Brain microvascular endothelial cell (primary cell): Measurements from ENCODE around the gene FAM20C.
A peak's percentile ranks its signal among the peaks of the same experiment; 100 is the strongest.

Experiments used
- DNase-seq: peaks from one replicate; pipeline ENCODE4 v3.0.0-alpha.2; 2020
- H3K27ac ChIP-seq: fragments of 250-450 bp; sonication (Bioruptor Pico); 2 replicates; pipeline ENCODE4 v1.5.1; 2020; ENCODE audit warnings: mild to moderate bottlenecking, moderate library complexity
- H3K27me3 ChIP-seq: fragments of 250-450 bp; sonication (Bioruptor Pico); replicated peaks from 2 replicates; pipeline ENCODE4 v1.5.1; 2020; ENCODE audit warnings: mild to moderate bottlenecking
- H3K36me3 ChIP-seq: fragments of 250-450 bp; sonication (Bioruptor Pico); replicated peaks from 2 replicates; pipeline ENCODE4 v1.5.1; 2020; ENCODE audit warnings: mild to moderate bottlenecking
- H3K4me3 ChIP-seq: 2 replicates; pipeline ENCODE4 v1.5.1; 2011; ENCODE audit warnings: low read depth, mild to moderate bottlenecking, control low read depth, low read length, moderate library complexity
- in situ Hi-C: cut with HindIII; loops from 2 replicates; pipeline ENCODE4 v1.10.0; 2017; ENCODE audit warnings: low sequenced_read_pairs, low pct_ligation_motif_present
- TF ChIP-seq, protein P1 (sequence below): IDR thresholded peaks from 2 replicates; pipeline ENCODE4 v1.5.1; 2011; ENCODE audit warnings: low read depth, mild to moderate bottlenecking, moderate library complexity, low read length, control low read depth, inconsistent platforms; ENCODE audit errors: missing control alignments

FAM20C gene

GRCh38 chr7:223861-224260 lies 31.5 kb downstream of the FAM20C start:
- no peak for DNase-seq
- Histone ChIP-seq H3K4me3 (no peak overlapping the region), H3K27me3 (no peaks in the 10 kb centered on the region), H3K27ac (no peak overlapping the region), H3K36me3 (peaks cover 18% of the 10 kb centered on the region)
- in situ Hi-C loops = no loop called here
- TF ChIP-seq, protein P1, sequence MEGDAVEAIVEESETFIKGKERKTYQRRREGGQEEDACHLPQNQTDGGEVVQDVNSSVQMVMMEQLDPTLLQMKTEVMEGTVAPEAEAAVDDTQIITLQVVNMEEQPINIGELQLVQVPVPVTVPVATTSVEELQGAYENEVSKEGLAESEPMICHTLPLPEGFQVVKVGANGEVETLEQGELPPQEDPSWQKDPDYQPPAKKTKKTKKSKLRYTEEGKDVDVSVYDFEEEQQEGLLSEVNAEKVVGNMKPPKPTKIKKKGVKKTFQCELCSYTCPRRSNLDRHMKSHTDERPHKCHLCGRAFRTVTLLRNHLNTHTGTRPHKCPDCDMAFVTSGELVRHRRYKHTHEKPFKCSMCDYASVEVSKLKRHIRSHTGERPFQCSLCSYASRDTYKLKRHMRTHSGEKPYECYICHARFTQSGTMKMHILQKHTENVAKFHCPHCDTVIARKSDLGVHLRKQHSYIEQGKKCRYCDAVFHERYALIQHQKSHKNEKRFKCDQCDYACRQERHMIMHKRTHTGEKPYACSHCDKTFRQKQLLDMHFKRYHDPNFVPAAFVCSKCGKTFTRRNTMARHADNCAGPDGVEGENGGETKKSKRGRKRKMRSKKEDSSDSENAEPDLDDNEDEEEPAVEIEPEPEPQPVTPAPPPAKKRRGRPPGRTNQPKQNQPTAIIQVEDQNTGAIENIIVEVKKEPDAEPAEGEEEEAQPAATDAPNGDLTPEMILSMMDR = no peak

GRCh38 chr7:226281-226895 lies 34.0 kb downstream of the FAM20C start:
- Histone ChIP-seq H3K27ac (no peak overlapping the region), H3K36me3 (peaks cover 3% of the 10 kb centered on the region), H3K27me3 (no peaks in the 10 kb centered on the region)

DNA sequence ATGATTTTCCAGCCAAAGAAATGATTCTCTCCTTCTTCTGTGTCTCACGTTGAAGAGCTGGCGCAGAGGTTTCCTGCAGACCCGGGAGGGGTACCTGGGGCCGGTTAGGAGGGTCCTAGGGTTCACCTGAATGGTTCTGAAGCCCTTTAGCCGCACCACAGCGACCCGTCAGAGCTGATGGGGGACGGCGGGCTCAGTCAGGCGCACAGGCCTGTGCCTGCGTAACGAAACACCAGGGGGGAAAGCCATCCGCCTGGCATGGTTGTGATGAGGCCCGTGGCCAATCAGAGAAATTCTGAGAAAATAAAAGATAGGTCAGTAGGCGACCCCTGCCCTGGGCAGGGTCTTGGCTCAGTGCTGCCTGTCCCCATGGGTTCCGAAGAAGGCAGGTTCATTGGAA lies 35.6 kb downstream of the FAM20C start:
- Histone ChIP-seq H3K36me3 (peaks cover 3% of the 10 kb centered on the region), H3K27me3 (no peaks in the 10 kb centered on the region), H3K27ac (no peak overlapping the region), H3K4me3 (no peak overlapping the region)
- in situ Hi-C loops = no loop called here
- TF ChIP-seq, protein P1 = no peak
- no peak for DNase-seq

More at GRCh38 chr7:226281-226895, 34.0 kb downstream of the FAM20C start:
- DNase-seq = peak; percentile 73
- TF ChIP-seq, protein P1 = no peak
- no peak overlapping the region for H3K4me3 ChIP-seq
- in situ Hi-C loops = no loop called here

GRCh38 chr7:228610-229009 lies 36.2 kb downstream of the FAM20C start:
- no peak for DNase-seq
- in situ Hi-C loops = no loop called here
- H3K27me3 ChIP-seq = no peaks in the 10 kb centered on the region
- no peak overlapping the region for H3K4me3 ChIP-seq
- peaks cover 3% of the 10 kb centered on the region for H3K36me3 ChIP-seq
- no peak overlapping the region for H3K27ac ChIP-seq
- TF ChIP-seq, protein P1 = no peak

GRCh38 chr7:229184-229964 lies 37.0 kb downstream of the FAM20C start:
- in situ Hi-C loops = no loop called here
- H3K27ac ChIP-seq = no peak overlapping the region
- peak; percentile 52 for DNase-seq

More at GRCh38 chr7:229184-229964, 37.0 kb downstream of the FAM20C start:
- no peak overlapping the region for H3K4me3 ChIP-seq
- TF ChIP-seq, protein P1 = peak; percentile 27
- peaks cover 3% of the 10 kb centered on the region for H3K36me3 ChIP-seq
- H3K27me3 ChIP-seq = no peaks in the 10 kb centered on the region
